SJSA1 (cell line): ENCODE data around the gene FXYD2. TPM values are rescaled to one million over a fixed set of nuclear protein-coding genes. Genes with fewer than 3 reads are reported as not detected.

Experiments
- DNase-seq, 2 experiments: peaks; one replicate each; pipeline ENCODE4 v3.0.0-alpha.2; 2015 to 2020; ENCODE audit warnings: low spot score in 2 of 2, low read depth in 1 of 2
- H3K27ac ChIP-seq: fragments of 250-450 bp; sonication (Bioruptor Pico); 2 replicates; pipeline ENCODE4 v1.5.1; 2020; ENCODE audit warnings: mild to moderate bottlenecking, moderate library complexity
- H3K27me3 ChIP-seq: fragments of 250-450 bp; sonication (Bioruptor Pico); replicated peaks from 2 replicates; pipeline ENCODE4 v1.5.1; 2020; ENCODE audit warnings: mild to moderate bottlenecking, moderate library complexity
- H3K36me3 ChIP-seq: fragments of 250-450 bp; sonication (Bioruptor Pico); 2 replicates; pipeline ENCODE4 v1.5.1; 2020; ENCODE audit warnings: mild to moderate bottlenecking
- H3K4me1 ChIP-seq: fragments of 250-450 bp; sonication (Bioruptor Pico); replicated peaks from 2 replicates; pipeline ENCODE4 v1.6.1; 2021; ENCODE audit warnings: mild to moderate bottlenecking
- H3K4me3 ChIP-seq: fragments of 250-450 bp; sonication (Bioruptor Pico); 2 replicates; pipeline ENCODE4 v1.5.1; 2020; ENCODE audit warnings: mild to moderate bottlenecking
- H3K9me3 ChIP-seq: fragments of 250-450 bp; sonication (Bioruptor Pico); replicated peaks from 2 replicates; pipeline ENCODE4 v1.5.1; 2020; ENCODE audit warnings: mild to moderate bottlenecking
- total RNA-seq: library from RNA; depleted of rRNA; stranded (reverse); fragments of >200 nt; shearing (Covaris generic); gene quantifications from 2 replicates; pipeline ENCODE4 v1.2.3, GENCODE V29; 2014

The FXYD2 gene
- total RNA-seq, 1 experiment from 2014 or later = not detected

DNA sequence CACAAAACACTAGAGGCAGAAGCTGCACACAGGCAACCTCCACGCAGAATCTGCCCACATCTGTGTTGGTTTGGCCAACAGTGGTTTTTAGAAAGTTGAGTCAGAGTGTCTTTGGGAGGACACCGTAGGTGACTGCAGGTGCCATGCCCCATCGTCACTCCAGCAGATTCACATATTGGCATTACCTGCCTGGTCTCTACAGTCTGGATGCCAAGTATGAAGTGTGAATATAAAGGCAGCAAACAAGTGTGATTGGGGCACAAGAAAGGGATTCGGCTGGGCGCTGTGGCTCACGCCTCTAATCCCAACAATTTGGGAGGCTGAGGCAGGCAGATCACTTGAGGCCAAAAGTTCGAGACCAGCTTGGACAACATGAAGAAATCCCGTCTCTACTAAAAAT lies 11.0 kb upstream of the FXYD2 start:
- H3K27ac ChIP-seq = no peak overlapping the region
- H3K27me3 ChIP-seq = no peaks in the 10 kb centered on the region
- H3K4me3 ChIP-seq = no peak overlapping the region
- no peaks in the 10 kb centered on the region for H3K4me1 ChIP-seq
- H3K36me3 ChIP-seq = no peaks in the 10 kb centered on the region
- no peaks in the 10 kb centered on the region for H3K9me3 ChIP-seq
- DNase-seq = no peak

DNA sequence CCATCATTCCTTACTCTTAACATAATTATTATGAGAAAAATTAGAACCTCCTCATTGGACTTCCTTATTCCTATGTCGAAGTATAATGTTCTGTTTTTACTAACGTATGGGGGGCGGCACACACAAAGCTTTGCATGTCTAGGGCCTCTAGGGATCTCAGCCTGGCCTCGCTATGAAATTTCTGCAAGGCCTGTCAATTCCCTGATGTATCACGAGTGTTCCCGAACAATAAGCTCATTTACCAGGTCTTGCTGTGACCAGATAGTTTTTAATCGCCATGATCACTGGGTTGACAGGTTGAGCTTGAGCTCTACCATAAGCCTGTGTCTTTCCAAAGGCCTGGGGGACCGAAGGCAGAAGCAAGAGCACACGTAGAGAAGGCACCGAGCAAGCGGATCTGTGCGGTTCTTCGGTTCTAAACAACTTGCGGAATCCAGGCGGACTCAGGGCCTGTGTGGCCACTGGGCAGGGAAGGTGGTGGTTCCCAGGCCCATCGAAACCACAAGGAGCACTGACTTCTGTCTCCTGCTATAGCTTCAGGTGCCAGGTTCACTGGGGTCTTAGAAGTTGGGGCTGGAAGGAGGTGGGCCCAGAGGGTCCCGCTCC lies 10.4 kb upstream of the FXYD2 start:
- no peak overlapping the region for H3K4me3 ChIP-seq
- no peaks in the 10 kb centered on the region for H3K27me3 ChIP-seq

DNA sequence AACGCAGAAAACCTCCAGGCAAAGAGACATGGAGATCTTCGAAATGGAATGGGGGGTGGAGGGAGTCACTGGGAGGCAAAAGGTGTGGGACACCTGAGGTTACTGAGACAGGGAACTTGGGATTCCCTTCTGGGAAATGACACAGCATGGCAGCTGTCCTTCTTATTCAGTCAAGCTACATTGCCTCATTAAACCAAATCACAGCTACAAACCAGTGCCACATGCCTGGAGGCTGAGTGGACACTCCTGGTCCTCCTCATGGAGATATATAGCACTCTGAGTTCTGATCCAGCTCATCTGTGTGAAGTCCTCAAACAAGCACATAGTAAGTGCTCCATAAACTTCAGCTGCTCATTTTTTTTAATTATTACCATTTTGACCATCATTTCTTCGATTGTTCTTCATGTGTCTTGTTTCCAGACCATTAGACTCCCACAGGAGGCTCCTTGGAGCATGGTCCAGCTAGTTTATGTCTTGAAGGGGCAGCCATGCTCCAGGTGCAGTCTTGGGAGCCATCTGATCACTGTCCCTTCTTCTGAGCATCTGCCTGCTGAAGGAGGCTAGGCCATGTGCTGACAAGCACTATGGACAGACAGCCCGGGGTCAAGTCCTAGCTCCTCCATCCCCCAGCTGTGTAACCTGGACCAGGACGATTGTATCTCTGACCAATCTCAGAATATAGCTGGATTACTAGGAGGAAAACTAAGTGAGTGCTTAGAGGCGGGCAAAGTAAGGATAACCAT lies 9.7 kb upstream of the FXYD2 start:
- Histone ChIP-seq H3K27ac (no peak overlapping the region), H3K36me3 (no peaks in the 10 kb centered on the region), H3K9me3 (no peaks in the 10 kb centered on the region), H3K4me3 (no peak overlapping the region), H3K27me3 (no peaks in the 10 kb centered on the region), H3K4me1 (no peaks in the 10 kb centered on the region)
- DNase-seq = no peak

More for the DNA sequence above, 10.4 kb upstream of the FXYD2 start:
- Histone ChIP-seq H3K9me3 (no peaks in the 10 kb centered on the region), H3K36me3 (no peaks in the 10 kb centered on the region), H3K27ac (no peak overlapping the region), H3K4me1 (no peaks in the 10 kb centered on the region)
- no peak for DNase-seq

DNA sequence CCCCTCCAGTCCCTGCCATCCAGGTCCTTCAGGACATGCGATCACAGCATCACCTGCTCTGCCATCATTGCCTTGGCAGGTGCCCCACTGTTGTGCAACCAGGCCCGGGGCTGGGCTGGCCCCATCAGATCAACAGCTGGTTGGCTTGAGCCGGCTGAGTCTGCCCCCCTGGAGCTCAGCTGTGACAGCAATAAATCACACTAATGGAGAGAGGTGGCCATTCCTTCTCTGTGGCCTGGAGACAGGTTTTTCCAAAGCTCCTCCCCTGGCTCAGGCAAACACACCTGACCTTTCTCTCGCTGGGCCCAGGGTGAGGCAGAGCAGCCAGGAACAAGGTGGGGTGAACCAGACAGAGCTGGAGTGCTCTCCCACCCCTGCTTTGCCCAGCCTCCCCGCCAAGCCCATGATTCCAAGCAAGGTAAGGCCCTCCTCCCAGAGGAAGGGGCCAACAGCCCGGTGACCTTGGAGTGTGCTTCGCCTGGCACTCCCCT lies 8.9 kb upstream of the FXYD2 start:
- Histone ChIP-seq H3K4me3 (no peak overlapping the region), H3K9me3 (no peaks in the 10 kb centered on the region), H3K27me3 (no peaks in the 10 kb centered on the region), H3K36me3 (no peaks in the 10 kb centered on the region), H3K4me1 (no peaks in the 10 kb centered on the region), H3K27ac (no peak overlapping the region)
- no peak for DNase-seq

DNA sequence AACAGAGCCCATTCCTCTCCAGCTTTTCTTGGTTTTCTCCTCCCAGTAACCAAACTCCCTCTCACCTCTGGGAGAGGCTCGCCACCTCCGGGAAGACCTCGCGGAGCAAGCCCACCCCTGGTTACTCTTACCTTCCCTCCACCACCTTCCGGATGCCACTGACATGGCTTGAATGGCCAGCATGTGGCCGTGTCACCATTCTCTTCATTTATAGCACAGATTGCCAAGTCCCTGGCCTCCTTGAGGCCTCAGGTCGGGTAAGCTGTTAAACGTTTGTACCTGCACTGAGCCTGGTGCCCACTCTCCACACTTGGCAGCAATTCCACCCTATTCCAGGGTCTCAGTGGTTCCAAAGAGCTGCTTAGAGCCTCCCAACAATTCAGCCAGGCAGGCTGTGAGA lies 8.0 kb upstream of the FXYD2 start:
- H3K27me3 ChIP-seq = no peaks in the 10 kb centered on the region
- H3K36me3 ChIP-seq = no peaks in the 10 kb centered on the region
- no peak overlapping the region for H3K4me3 ChIP-seq
- no peaks in the 10 kb centered on the region for H3K9me3 ChIP-seq
- H3K4me1 ChIP-seq = no peaks in the 10 kb centered on the region
- H3K27ac ChIP-seq = no peak overlapping the region
- no peak for DNase-seq

DNA sequence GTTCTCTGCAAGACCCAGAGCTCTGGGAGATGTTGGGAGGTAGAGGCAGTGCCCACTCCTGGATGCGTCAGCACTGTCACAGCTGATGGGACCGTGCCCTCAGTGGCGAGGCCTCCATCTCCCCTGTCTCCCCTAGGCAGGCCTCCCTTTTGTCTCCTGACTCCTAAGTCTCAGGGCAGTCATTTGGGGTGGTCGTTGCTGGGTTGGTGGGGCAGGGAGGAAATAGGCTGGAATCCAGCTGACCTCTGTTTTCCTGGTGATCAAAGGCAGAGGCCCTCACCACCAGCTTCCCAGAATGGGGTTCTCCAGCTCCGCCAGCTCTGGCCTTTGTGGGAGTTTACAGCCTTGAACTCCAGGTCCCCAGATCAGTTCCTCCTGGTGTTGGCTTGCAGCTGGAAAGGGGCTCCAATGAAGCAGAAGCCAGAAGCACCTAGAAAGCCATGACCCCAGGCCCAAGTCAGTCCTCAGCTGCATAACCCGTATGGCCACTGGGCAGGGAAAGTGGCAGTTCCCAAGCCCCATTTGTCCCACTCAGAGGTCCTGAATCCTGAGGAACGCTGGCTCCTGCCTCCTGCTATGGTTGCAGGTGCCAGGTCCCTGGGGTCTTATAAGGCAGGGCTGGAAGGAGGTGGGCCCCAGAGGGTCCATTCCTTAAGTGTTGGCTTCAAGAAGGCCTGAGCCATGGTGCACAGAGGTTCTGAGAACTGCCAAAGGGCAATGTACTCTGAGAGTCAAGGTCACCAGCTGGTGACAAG lies 7.3 kb upstream of the FXYD2 start:
- Histone ChIP-seq H3K9me3 (no peaks in the 10 kb centered on the region), H3K27me3 (no peaks in the 10 kb centered on the region), H3K36me3 (no peaks in the 10 kb centered on the region), H3K4me1 (no peaks in the 10 kb centered on the region), H3K27ac (no peak overlapping the region), H3K4me3 (no peak overlapping the region)
- DNase-seq = no peak

DNA sequence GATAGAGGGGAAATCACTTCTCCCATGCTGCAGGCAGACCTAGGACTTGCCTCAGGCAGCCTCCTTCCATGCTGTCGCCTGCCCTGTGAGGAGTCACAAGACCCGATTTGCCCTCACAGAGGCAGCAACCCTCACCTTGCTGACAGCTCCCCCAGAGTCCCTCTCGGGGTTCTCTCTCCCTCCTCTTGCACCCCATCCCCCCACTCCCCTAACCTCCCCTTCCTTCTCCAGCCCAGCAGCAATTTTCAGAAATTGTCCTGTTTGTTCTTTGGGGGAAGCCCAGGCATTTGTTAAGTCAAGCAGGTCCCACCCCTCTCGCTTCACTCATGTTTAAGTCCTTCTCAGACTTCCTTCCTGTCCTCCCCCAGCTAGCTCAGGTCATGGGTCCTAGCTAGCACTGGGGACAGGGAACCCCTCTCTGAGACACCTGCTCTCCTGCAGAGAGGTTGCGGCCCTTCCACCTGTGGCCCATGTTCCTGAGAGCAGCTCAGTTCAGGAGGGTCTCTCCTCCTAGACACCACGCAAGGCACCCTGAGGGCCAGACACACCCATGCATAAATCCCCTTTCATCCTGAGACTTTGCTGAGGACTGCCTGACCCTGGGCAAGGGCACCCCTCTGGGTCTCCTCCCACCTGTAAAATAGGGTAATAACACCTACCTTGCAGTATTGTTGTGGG lies 6.3 kb upstream of the FXYD2 start:
- H3K4me1 ChIP-seq = no peaks in the 10 kb centered on the region
- H3K9me3 ChIP-seq = no peaks in the 10 kb centered on the region
- no peaks in the 10 kb centered on the region for H3K27me3 ChIP-seq
- H3K4me3 ChIP-seq = no peak overlapping the region
- no peaks in the 10 kb centered on the region for H3K36me3 ChIP-seq
- no peak overlapping the region for H3K27ac ChIP-seq
- DNase-seq = no peak

DNA sequence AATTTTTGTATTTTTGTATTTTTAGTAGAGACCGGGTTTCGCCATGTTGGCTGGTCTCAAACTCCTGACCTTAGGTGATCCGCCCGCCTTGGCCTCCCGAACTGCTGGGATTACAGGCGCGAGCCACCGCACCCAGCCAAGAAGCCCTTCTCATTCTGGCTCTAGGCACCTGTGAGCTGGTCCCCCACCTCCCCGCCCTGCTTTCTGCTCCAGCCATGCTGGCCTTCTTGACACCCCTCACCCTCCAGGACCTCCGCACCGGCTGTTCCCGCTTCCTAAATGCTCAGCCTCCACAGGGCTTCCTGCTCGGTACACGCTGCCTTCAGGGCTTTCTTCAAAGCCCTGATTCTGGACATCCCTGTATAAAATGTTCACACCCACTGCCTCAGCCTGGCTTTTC lies 5.5 kb upstream of the FXYD2 start:
- no peak overlapping the region for H3K27ac ChIP-seq
- no peaks in the 10 kb centered on the region for H3K9me3 ChIP-seq
- H3K36me3 ChIP-seq = no peaks in the 10 kb centered on the region
- no peaks in the 10 kb centered on the region for H3K27me3 ChIP-seq
- no peak overlapping the region for H3K4me3 ChIP-seq
- DNase-seq = no peak
- H3K4me1 ChIP-seq = no peaks in the 10 kb centered on the region

DNA sequence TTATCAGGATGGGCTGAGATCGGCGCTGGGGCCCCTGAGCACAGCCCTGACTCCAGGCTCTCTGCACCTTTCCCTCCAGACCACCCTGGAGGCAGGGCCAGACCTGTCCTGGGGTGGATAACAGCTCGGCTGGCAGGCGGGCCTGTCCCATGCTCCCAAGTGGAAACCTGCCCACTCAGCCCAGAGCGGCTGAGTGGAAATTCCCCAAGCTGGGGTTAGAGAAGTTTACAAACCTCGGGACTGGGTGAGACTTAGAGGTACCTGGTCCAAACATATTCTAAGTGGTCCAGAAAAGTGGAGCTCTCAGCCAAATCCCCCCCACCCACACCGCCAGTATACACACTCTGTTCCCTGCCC lies 4.8 kb upstream of the FXYD2 start:
- Histone ChIP-seq H3K4me3 (no peak overlapping the region), H3K36me3 (no peaks in the 10 kb centered on the region), H3K27me3 (no peaks in the 10 kb centered on the region), H3K9me3 (no peaks in the 10 kb centered on the region), H3K4me1 (no peaks in the 10 kb centered on the region), H3K27ac (no peak overlapping the region)
- DNase-seq = no peak

DNA sequence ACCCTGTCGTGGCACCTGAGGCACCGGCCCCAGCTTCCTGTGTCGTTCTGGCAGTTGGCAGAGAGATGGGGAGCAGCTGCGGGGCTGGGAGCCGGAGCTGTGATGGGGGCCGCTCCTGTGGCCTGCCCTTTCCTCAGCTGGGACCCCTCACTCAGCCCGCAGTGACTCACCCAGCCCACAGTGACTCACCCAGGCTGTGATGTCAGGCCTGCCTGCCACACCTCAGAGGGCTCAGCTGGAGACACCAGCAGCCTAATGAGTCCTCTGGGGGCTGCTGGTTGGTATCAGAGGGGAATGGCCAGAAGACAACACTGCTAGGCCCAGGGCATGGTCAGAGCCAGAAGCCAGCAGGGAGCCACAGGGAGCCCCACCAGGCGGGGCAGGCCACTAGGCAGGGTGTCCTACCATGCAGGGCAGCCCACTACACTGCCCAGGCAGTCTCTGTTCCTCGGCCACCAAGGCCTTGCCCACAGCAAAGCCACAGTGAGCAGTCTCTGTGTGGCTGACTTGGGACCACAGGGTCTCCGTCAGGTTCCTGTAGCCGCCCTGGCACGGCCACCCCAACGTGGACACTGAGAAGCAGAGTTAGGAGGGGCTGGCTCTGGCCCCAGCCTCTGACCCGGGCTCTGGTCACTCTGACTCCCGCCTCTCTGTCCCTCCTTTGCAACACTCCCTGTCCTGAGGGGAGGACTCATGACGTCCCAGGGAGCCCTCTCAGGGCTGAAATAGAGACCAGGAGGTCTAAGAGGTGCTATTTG lies 4.2 kb upstream of the FXYD2 start:
- Histone ChIP-seq H3K36me3 (no peaks in the 10 kb centered on the region), H3K4me3 (no peak overlapping the region), H3K27ac (no peak overlapping the region), H3K4me1 (no peaks in the 10 kb centered on the region), H3K27me3 (no peaks in the 10 kb centered on the region), H3K9me3 (no peaks in the 10 kb centered on the region)
- DNase-seq = peak in 1 of 2 experiments; percentile 6

DNA sequence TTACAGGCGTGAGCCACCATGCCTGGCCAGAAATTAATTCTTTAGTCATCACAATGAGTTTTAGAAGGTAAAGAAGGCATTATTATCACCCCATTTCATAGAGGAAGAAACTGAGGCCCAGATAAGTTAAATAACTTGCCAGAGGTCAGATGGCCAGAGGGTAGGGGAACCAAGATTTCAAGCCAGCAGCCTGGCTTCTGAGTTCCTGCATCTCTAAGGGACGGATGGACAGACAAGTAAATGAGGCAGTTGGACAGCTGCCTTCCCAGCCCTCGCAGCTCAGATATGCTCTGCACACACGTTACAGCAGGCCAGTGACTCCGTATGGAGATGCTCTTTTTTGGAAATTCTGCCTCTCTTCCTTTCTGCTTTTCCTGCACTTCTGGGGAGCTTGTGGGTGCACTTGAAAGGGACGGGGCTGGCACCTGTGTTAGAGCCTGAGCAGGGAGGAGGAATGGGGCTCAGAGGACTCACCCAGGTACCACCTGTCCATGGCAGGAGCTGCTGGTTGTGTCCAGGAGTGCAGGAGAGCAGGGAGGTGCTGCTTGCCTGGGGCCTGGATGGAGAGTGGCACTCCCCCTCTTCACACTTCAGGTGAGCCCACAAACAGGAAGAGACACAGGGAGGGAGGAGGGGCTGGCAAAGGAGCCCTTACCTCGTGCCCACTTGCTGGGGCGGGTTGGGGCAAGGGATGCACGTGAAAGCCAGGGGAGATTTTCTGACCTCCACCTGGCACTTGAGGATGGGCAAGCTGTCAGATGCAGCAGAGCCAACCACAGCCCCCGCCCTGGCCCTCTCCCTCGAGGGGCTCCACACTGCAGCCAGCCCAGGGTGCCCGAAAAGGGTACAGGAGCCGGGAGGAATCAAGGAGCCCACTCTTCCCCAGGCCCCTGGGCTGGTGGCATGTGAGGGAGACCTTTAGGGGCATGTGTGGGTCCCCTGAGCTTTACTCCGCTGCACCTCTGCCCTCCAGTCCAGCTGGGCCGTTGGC lies 3.3 kb upstream of the FXYD2 start:
- no peaks in the 10 kb centered on the region for H3K36me3 ChIP-seq

DNA sequence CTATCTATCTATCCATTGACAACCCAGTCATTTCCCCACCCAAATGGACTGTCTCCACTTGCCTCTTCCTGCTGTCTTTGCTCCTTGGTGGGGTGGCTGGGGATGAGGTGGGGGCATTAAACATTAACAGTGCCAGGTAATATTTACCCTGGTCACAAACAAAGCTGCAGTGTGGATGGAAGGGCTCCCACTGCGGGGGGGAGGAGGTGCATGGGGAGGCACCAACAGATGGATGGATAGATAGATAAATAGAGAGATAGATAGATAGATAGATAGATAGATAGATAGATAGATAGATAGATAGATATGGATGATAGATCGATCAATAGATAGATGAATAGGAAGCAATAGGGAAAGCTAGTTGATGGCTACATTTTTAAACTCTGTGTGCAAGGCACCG lies 2.3 kb upstream of the FXYD2 start:
- Histone ChIP-seq H3K9me3 (no peaks in the 10 kb centered on the region), H3K4me1 (no peaks in the 10 kb centered on the region), H3K27me3 (no peaks in the 10 kb centered on the region), H3K27ac (no peak overlapping the region), H3K4me3 (no peak overlapping the region), H3K36me3 (no peaks in the 10 kb centered on the region)
- no peak for DNase-seq

More for the DNA sequence above, 3.3 kb upstream of the FXYD2 start:
- Histone ChIP-seq H3K27ac (no peak overlapping the region), H3K4me3 (no peak overlapping the region), H3K9me3 (no peaks in the 10 kb centered on the region), H3K27me3 (no peaks in the 10 kb centered on the region), H3K4me1 (no peaks in the 10 kb centered on the region)
- no peak for DNase-seq
